ENCODE results near the gene ADD2.

- TF ChIP-seq EZH2 (IDR thresholded peaks at IDR 0.05; ENCODE audit: insufficient read depth, poor library complexity, severe bottlenecking) = no peak
- no peak for TF ChIP-seq EZH2phosphoT487 (IDR thresholded peaks at IDR 0.05; ENCODE audit: insufficient read depth, low read depth)
Observed at GRCh38 chr2:70771446-70771845, 3.4 kb upstream of the ADD2 start.

Data from GM23248 (cell line).